ENCODE data around the gene NOS1.

Gene NOS1

GRCh38 chr12:117328556-117329100, 32.8 kb downstream of the NOS1 start:
- no peak for TF ChIP-seq GATA2 (IDR thresholded peaks at IDR 0.05; ENCODE audit: low read depth, low read length)
- no peak for TF ChIP-seq GATA3 (IDR thresholded peaks at IDR 0.05; ENCODE audit: low read depth, low read length)

GRCh38 chr12:117322428-117322827, 39.0 kb downstream of the NOS1 start:
- no peak for TF ChIP-seq GATA3 (IDR thresholded peaks at IDR 0.05; ENCODE audit: low read depth, low read length)
- TF ChIP-seq GATA2 (IDR thresholded peaks at IDR 0.05; ENCODE audit: low read depth, low read length): no peak

GRCh38 chr12:117321572-117321971, 39.9 kb downstream of the NOS1 start:
- TF ChIP-seq GATA2 (IDR thresholded peaks at IDR 0.05; ENCODE audit: low read depth, low read length) (no peak), GATA3 (IDR thresholded peaks at IDR 0.05; ENCODE audit: low read depth, low read length) (no peak)

GRCh38 chr12:117318591-117318990, 42.8 kb downstream of the NOS1 start:
- no peak for TF ChIP-seq GATA2 (IDR thresholded peaks at IDR 0.05; ENCODE audit: low read depth, low read length)

- TF ChIP-seq GATA3 (IDR thresholded peaks at IDR 0.05; ENCODE audit: low read depth, low read length) (no peak), GATA2 (IDR thresholded peaks at IDR 0.05; ENCODE audit: low read depth, low read length) (no peak)
Measured at GRCh38 chr12:117316336-117316735, 45.1 kb downstream of the NOS1 start.

- no peak for TF ChIP-seq GATA3 (IDR thresholded peaks at IDR 0.05; ENCODE audit: low read depth, low read length)
Measured at GRCh38 chr12:117313926-117314325, 47.5 kb downstream of the NOS1 start.

- TF ChIP-seq GATA2 (IDR thresholded peaks at IDR 0.05; ENCODE audit: low read depth, low read length) (no peak), GATA3 (IDR thresholded peaks at IDR 0.05; ENCODE audit: low read depth, low read length) (no peak)
Measured at GRCh38 chr12:117312770-117313169, 48.7 kb downstream of the NOS1 start.

GRCh38 chr12:117309276-117309925, 52.0 kb downstream of the NOS1 start:
- TF ChIP-seq GATA3 (IDR thresholded peaks at IDR 0.05; ENCODE audit: low read depth, low read length): no peak
- no peak for TF ChIP-seq GATA2 (IDR thresholded peaks at IDR 0.05; ENCODE audit: low read depth, low read length)

- TF ChIP-seq GATA2 (IDR thresholded peaks at IDR 0.05; ENCODE audit: low read depth, low read length) (no peak), GATA3 (IDR thresholded peaks at IDR 0.05; ENCODE audit: low read depth, low read length) (no peak)
Measured at GRCh38 chr12:117300174-117300573, 61.3 kb downstream of the NOS1 start.

GRCh38 chr12:117298648-117299225, 62.7 kb downstream of the NOS1 start:
- TF ChIP-seq GATA2 (IDR thresholded peaks at IDR 0.05; ENCODE audit: low read depth, low read length): no peak
- no peak for TF ChIP-seq GATA3 (IDR thresholded peaks at IDR 0.05; ENCODE audit: low read depth, low read length)

GRCh38 chr12:117298191-117298590, 63.2 kb downstream of the NOS1 start:
- no peak for TF ChIP-seq GATA3 (IDR thresholded peaks at IDR 0.05; ENCODE audit: low read depth, low read length)

GRCh38 chr12:117294189-117294603, 67.2 kb downstream of the NOS1 start:
- TF ChIP-seq GATA2 (IDR thresholded peaks at IDR 0.05; ENCODE audit: low read depth, low read length) (no peak), GATA3 (IDR thresholded peaks at IDR 0.05; ENCODE audit: low read depth, low read length) (no peak)

- TF ChIP-seq GATA2 (IDR thresholded peaks at IDR 0.05; ENCODE audit: low read depth, low read length): no peak
- no peak for TF ChIP-seq GATA3 (IDR thresholded peaks at IDR 0.05; ENCODE audit: low read depth, low read length)
Measured at GRCh38 chr12:117293510-117293909, 67.9 kb downstream of the NOS1 start.

- TF ChIP-seq GATA2 (IDR thresholded peaks at IDR 0.05; ENCODE audit: low read depth, low read length) (no peak), GATA3 (IDR thresholded peaks at IDR 0.05; ENCODE audit: low read depth, low read length) (no peak)
Measured at GRCh38 chr12:117292688-117293087, 68.7 kb downstream of the NOS1 start.

GRCh38 chr12:117284140-117284539, 77.3 kb downstream of the NOS1 start:
- TF ChIP-seq GATA2 (IDR thresholded peaks at IDR 0.05; ENCODE audit: low read depth, low read length): no peak
- no peak for TF ChIP-seq GATA3 (IDR thresholded peaks at IDR 0.05; ENCODE audit: low read depth, low read length)

Measured in SH-SY5Y (cell line).